DMS153 treated with DMSO at 0.1 percent for 48 hours (cell line): ENCODE measurements around the gene CRELD2.

Experiments used
- DNase-seq: peaks from one replicate; lab custom pipeline; 2025; ENCODE audit not compliant: unreplicated experiment; lab: John Stamatoyannopoulos, UW

Gene CRELD2

GRCh38 chr22:49910229-49911155 lies 7.9 kb upstream of the CRELD2 start:
- DNase-seq = no peak

- no peak for DNase-seq
These were observed 6.4 kb upstream of the CRELD2 start for GRCh38 chr22:49911881-49912625.

DNA sequence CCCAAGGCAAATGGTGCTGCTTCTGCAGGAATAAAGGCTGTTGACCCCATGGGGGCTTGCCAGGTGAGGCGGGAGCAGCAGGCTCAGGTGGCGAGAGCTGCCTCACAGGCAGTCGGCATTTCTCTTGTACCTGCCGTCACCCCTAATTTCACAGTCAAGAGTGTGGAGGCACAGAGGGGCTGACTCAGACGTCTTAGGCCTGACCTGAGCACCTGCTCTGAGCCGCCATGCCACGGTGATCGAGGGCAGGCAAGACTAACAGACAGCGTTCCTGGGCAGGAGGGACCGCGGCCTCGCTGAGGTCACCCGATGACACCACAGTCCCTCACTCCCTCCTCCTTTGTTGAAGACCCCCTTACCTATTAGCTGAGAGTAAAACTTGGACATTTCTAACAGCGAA lies 5.4 kb upstream of the CRELD2 start:
- DNase-seq = no peak

DNA sequence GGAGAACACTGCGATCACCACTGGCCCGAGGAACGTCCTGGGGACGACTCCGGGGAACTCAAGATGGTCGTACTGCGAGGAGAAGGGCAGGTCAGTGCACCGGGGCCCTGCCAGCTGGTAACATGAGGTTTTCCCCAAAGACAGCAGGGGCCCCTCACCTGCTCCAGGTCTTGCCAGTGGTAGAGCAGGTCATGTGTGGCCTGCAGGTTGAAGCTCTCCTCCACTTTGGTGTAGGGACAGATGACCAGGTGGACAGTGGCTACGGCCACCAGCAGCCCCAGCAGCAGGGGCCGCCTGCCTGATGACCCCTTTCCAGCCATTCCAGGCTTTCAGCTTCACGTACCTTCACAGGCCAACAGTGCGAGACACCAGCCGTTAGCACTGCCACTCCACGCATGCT lies 5.0 kb upstream of the CRELD2 start:
- DNase-seq = no peak

DNA sequence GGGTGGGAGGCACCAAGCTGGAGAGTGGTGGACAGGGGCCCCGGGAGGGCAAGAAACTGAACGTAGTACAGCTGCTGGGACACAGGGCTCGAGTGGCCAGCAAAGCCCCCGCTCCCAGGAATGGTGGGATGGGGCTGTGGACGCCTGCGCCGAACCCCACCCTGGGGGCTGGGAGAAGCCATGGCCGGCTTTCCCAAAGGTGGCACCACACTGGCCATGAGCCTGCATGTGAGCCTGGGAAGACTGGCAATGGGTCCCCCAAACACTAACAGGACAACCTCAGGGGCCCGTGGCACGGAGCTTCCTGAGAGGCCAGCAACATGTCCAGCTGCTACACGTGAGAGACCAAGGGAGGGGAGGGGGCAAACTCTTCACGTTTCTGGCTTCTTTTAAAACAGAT lies 4.2 kb upstream of the CRELD2 start:
- DNase-seq = no peak

DNA sequence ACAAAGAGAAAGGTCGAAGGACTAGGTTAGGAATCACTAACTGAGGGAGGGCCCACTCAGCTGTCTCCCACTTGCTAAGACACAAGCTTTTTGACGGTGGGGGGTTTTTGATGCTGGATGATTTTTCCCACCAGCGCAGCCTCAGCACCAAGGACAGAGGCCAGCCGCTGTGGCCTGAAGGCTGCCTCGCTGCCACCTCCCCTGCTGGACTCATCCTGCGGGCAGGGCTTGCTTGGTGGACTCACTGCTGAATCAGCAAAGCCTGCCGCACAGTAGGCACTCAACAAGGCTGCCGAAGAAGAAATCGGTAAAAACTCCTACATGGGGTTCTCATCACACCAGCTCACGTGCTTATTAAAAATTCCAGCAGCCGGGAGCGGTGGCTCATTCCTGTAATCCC lies 2.8 kb upstream of the CRELD2 start:
- DNase-seq = no peak

DNA sequence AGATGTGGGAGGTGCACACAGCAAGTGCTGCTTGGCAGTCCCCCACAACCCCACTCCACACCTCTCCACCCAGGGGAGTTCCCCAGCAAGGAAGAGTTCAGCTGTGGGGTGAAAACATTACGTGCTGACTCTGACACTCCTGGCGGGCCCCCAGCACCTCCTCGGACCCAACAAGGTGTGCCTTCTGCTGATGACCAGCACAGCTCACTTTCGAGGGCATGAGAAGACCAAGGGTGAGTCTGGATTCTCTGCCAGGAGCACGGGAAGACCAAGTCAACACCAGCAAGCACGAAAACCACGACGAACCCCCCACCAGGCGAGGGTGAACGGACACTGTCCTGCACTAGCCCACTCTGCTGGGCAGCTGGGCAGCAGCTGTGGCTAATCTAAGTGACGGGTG lies 1.6 kb upstream of the CRELD2 start:
- no peak for DNase-seq

DNA sequence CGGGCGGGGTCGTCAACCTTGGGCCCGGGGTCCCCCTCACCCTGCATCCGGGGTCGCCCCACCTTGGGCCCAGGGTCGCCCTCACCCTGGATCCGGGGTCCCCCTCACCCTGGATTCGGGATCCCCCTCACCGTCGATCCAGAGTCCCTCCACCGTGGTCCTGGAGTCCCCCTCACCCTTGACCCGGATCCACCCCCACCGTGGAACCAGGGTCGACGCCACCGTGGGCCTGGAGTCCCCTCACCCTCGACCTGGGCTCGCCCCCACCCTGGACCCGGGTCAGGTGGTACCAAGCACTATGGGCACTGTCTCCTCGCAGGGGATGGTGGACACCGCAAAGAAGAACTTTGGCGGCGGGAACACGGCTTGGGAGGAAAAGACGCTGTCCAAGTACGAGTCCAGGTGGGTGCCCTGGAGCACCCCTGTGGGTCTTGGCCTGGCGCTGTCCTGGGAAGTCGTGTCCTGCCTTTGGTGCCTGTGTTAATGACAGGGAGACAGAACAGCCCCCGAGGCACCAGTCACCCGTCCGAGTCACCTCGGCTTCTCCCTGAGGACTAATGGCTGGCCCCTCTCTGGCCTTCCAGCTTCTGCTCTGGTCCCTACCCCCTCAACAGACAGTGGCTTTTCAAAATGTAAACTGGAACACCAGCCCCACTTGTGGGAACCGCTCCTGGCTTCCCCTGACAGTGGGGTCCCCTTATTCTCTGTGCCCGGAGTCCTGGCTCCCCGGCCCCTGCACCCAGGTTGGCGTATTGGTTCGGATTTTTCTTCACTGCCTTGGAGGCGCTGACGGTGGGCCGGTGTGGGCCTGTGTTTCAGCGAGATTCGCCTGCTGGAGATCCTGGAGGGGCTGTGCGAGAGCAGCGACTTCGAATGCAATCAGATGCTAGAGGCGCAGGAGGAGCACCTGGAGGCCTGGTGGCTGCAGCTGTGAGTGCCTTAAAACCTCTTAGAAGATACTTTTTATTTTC lies 762 bp downstream of the CRELD2 start:
- no peak for DNase-seq

DNA sequence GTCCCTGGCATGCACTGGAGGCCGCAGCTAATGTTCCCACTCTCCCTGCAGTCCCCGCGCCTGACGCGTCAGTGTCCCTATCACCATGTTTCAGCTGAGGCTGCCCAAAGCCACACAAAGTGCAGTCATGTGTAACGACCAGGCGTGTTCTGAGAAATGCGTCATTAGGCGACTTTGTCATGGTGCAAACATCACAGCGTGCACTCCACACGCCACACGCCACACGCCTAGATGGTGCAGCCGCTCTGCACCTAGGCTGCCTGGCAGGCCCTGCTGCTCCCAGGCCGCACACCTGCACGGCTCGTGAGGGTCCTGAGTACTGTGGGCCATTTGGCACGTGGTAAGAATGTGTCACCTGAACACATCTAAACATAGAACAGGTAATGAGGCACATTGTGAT lies 2.4 kb downstream of the CRELD2 start:
- DNase-seq = no peak

GRCh38 chr22:49921508-49922278 lies 3.3 kb downstream of the CRELD2 start:
- DNase-seq = no peak

DNA sequence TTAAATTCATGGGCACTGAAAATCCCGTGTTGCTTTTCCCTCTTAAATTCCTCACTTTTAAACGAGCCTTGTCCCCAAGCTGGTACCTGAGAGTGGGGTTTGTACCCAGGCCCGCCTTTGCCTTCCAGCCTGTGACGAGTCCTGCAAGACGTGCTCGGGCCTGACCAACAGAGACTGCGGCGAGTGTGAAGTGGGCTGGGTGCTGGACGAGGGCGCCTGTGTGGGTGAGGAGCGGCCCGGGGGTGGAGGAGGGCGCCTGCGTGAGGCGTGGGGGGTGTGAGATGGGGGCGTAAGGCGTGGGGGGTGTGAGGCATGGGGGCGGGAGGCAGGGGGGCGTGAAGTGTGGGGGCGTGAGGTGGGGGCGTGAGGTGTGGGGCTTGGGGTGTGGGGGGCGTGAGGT lies 4.0 kb downstream of the CRELD2 start:
- no peak for DNase-seq

- no peak for DNase-seq
These were observed 4.5 kb downstream of the CRELD2 start for GRCh38 chr22:49922926-49923325.

DNA sequence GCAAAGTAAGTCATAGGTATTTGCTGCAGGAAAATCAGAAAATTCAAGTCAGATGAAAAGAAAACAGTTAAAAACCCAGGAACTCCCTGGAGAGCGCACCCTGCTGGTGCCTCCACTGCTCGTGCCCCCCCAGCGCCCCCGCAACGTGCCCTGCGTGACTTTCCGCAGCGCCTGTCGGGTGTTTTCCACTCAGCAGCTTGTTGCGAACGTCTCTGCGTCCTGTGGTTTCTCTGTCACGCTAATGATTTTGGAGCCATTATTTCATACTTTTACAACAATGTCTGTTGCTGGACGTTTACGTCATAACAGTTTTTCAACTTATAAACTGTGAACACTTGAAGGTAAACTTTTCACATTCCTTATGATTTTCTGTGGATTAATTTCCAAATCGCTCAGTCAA lies 5.0 kb downstream of the CRELD2 start:
- DNase-seq = no peak

- DNase-seq = no peak
These were observed 5.8 kb downstream of the CRELD2 start for GRCh38 chr22:49924113-49924833.

- DNase-seq = no peak
These were observed 7.2 kb downstream of the CRELD2 start for GRCh38 chr22:49925525-49926128.

DNA sequence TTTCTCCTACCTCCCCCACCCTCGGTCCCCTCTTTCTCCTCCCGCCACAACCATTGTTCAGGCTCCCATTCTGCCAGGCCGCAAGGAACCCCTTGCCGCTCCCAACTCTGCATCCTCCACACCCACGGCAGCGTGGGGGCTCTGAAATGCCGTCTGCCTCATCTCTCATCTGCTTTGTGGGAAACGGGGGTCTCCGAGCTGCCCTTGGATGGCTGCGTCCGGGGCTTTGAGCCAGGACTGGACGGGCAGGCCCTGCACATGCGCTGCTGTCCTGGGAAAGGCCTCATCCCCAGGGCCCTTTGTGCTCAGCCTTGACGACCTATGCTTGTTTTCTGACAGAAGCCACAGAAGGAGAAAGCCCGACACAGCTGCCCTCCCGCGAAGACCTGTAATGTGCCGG lies 8.5 kb downstream of the CRELD2 start:
- no peak for DNase-seq

DNA sequence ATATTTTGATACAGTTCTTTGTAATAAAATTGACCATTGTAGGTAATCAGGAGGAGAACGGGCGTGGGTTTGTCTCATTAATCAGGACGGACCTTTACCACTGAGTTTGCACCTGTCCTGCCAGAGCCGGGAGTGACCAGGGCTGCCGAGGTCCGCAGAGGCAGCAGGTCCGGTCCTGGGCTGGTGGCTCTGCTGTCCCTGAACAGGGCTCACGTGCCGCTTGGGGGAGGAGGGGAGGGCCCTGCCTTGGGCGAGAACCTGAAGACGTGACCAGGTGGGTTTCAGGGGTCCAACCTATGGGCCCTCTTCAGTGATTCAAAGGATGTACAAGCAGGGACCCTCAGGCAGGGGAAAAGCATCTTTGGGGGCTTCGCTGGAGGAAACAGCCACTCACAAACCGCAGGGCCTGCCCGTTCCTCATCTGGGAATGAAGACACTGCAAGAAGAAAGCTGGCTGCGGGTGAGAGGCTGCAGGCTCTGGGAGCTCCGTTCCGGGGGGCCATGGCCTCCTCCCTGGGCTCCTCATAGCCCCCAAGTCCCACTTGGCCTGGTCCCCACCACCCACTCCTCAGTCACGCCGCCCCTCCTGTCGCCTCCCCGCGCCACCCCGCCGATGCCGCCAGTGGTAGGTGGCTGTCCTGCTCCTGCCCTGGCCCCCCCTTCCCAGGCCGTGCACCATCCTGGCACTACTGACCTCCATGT lies 9.2 kb downstream of the CRELD2 start:
- no peak for DNase-seq

GRCh38 chr22:49928185-49928495 lies 9.7 kb downstream of the CRELD2 start:
- DNase-seq = no peak
